ENCODE data around the gene DCAF17. TPM values are rescaled to one million over a fixed set of nuclear protein-coding genes. Genes with fewer than 3 reads are reported as not detected.

DCAF17 gene
- total and polyA plus RNA-seq, 2 of the 13 experiments (the other 11 are each of a cell fraction or from before 2014, with no cell fraction given): 13.7 to 30.0 TPM

DNA sequence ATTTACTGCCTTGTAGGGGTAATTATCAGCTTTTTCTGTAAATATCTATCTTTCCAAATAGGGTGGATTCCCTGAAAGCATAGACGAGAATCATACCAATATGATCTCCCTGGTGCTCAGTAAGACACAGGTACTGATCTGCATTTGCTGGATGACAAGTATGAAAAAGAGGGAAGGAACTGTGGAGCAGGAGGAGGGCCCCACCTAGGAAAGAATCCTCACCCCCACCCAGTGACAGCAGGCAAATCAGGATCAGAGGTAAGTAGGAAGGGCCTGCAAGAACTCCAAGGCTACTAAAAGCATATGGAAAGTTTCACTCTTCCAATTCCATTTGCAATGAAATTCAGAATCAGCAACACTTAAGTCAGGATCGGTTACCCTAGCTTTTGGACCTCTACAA, 42.5 kb upstream of the DCAF17 start (continued):
- TF ChIP-seq, protein P1, sequence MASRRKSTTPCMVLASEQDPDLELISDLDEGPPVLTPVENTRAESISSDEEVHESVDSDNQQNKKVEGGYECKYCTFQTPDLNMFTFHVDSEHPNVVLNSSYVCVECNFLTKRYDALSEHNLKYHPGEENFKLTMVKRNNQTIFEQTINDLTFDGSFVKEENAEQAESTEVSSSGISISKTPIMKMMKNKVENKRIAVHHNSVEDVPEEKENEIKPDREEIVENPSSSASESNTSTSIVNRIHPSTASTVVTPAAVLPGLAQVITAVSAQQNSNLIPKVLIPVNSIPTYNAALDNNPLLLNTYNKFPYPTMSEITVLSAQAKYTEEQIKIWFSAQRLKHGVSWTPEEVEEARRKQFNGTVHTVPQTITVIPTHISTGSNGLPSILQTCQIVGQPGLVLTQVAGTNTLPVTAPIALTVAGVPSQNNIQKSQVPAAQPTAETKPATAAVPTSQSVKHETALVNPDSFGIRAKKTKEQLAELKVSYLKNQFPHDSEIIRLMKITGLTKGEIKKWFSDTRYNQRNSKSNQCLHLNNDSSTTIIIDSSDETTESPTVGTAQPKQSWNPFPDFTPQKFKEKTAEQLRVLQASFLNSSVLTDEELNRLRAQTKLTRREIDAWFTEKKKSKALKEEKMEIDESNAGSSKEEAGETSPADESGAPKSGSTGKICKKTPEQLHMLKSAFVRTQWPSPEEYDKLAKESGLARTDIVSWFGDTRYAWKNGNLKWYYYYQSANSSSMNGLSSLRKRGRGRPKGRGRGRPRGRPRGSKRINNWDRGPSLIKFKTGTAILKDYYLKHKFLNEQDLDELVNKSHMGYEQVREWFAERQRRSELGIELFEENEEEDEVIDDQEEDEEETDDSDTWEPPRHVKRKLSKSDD (CRISPR knock-in tag; IDR thresholded peaks at IDR 0.05; ENCODE audit: low read depth): no peak

DNA sequence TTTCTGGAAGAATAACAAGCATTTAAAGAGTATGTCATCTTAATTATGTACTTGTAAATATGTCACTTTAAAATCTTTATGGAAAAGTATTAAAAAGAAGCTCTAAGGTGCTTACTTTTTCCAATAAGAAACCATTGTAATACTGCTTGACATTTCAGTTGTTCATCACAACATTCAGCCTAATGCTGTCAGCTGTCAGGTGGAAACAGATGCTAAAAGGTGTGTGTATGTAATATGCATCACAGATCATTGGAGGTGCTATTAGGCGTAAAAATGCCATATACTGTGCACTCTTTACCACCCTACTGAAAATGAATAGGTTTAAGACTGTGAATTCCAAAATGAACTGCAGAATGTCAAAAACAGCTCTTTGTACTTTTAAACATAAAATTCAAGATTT, 40.5 kb upstream of the DCAF17 start:
- Histone ChIP-seq H3K79me2 (ENCODE audit: insufficient read depth, low read length) (peaks cover 26% of the 10 kb centered on the region), H3K4me1 (ENCODE audit: insufficient read depth, low read length) (peaks cover 6% of the 10 kb centered on the region), H2AFZ (ENCODE audit: low read length) (no peak overlapping the region), H3K4me2 (ENCODE audit: low read depth, low read length) (no peak overlapping the region), H3K4me3 (replicated peaks in 1 of 3; ENCODE audit: insufficient read depth in 1 of 3, low read depth in 2 of 3, low read length in 3 of 3) (no peak overlapping the region), H4K20me1 (ENCODE audit: insufficient read depth, low read length) (no peaks in the 10 kb centered on the region; the same call in 1 of the 2 replicates), H3K27ac (ENCODE audit: extremely low read length, insufficient read depth, low read length) (no peak overlapping the region), H3K9me3 (ENCODE audit: low read length) (no peaks in the 10 kb centered on the region), H3K27me3 (ENCODE audit: control insufficient read depth in 1 of 2, insufficient read depth in 2 of 2, low read length in 2 of 2) (no peaks in the 10 kb centered on the region), H3K36me3 (replicated peaks in 1 of 2; ENCODE audit: control insufficient read depth in 1 of 2, insufficient read depth in 2 of 2, low read length in 2 of 2) (peaks cover 5 to 16% of the 10 kb centered on the region in 2 experiments; a peak in 3 of 5 replicates), H3K9ac (ENCODE audit: insufficient read depth, low read depth, low read length) (no peak overlapping the region)
- WGBS (ENCODE audit: low lambda C conversion rate): 97% methylated on average over 1 of the region's 1 CpG
- CTCF ChIA-PET (ENCODE audit: low intra/inter-chr PET ratio, low total read pairs): no interaction called here
- FAIRE-seq (no peak), DNase-seq (ENCODE audit: low spot score) (no peak), ATAC-seq (no peak)
- TF ChIP-seq, protein P2, sequence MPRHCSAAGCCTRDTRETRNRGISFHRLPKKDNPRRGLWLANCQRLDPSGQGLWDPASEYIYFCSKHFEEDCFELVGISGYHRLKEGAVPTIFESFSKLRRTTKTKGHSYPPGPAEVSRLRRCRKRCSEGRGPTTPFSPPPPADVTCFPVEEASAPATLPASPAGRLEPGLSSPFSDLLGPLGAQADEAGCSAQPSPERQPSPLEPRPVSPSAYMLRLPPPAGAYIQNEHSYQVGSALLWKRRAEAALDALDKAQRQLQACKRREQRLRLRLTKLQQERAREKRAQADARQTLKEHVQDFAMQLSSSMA (CRISPR knock-in tag; IDR thresholded peaks at IDR 0.05): no peak
- no peak for TF ChIP-seq ZNF556 (CRISPR knock-in tag; IDR thresholded peaks at IDR 0.05; ENCODE audit: borderline replicate concordance)
- TF ChIP-seq JUN (CRISPR knock-in tag; IDR thresholded peaks at IDR 0.05): no peak
- TF ChIP-seq ZNF777 (CRISPR knock-in tag; IDR thresholded peaks at IDR 0.05): no peak
- no peak for TF ChIP-seq REPIN1 (CRISPR knock-in tag; IDR thresholded peaks at IDR 0.05; ENCODE audit: borderline replicate concordance, low read depth)
- no peak for TF ChIP-seq ERF (CRISPR knock-in tag; IDR thresholded peaks at IDR 0.05)
- intact Hi-C loops (cut with micrococcal nuclease; ENCODE audit: unreplicated experiment): no loop called here
- BruUV-seq (replicated peaks): no TSS peak
- in situ Hi-C loops (cut with HindIII; ENCODE audit: extremely low pct_ligation_motif_present, low pct_unique_long_range_greater_than_20kb): no loop called here
- POLR2A ChIA-PET: interaction anchor here (1.9 kb wide), 1 partner anchor 40 kb away, joined by 4 read pairs; the partner anchor contains the start of genes DCAF17 and METTL8
